ENCODE measurements around the gene ZNF77. TPM values are rescaled to one million over a fixed set of nuclear protein-coding genes. Genes with fewer than 3 reads are reported as not detected.

ZNF77 gene
- total RNA-seq, 3 donors from 2014 or later (not counting 1 experiment from before 2014, with no cell fraction given) = 6.0 to 9.2 (median 6.8) TPM

DNA sequence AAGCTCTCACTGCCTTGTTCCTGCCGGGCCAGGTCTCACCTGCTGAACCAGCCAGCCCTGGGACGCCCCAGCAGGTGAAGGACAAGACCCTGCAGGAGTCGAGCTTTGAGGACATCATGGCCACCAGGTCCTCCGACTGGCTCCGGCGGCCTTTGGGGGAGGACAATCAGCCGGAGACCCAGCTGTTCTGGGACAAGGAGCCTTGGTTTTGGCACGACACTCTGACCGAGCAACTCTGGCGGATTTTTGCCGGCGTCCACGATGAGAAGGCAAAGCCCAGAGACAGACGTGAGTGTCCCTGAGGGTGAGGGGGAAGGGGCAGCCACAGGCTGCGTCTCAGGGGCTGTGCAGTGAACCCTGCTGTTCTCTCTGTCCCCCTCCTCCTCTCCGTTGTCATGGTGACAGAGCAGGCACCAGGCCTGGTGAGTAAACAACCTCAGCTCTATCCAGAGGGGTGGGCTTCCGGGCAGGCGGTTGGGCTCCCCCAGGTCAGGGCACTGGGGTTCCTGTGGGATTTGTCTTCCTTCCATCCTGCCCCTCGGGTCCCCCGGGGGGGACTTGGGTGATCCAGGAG is 42.3 kb upstream of the ZNF77 start:
- TF ChIP-seq, protein P1, sequence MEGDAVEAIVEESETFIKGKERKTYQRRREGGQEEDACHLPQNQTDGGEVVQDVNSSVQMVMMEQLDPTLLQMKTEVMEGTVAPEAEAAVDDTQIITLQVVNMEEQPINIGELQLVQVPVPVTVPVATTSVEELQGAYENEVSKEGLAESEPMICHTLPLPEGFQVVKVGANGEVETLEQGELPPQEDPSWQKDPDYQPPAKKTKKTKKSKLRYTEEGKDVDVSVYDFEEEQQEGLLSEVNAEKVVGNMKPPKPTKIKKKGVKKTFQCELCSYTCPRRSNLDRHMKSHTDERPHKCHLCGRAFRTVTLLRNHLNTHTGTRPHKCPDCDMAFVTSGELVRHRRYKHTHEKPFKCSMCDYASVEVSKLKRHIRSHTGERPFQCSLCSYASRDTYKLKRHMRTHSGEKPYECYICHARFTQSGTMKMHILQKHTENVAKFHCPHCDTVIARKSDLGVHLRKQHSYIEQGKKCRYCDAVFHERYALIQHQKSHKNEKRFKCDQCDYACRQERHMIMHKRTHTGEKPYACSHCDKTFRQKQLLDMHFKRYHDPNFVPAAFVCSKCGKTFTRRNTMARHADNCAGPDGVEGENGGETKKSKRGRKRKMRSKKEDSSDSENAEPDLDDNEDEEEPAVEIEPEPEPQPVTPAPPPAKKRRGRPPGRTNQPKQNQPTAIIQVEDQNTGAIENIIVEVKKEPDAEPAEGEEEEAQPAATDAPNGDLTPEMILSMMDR (IDR thresholded peaks at IDR 0.05) = no peak
- Histone ChIP-seq H3K27ac (ENCODE audit: low read length) (no peak overlapping the region), H3K4me3 (ENCODE audit: low read length) (no peak overlapping the region), H3K36me3 (ENCODE audit: control insufficient read depth, insufficient read depth, low read length) (no peaks in the 10 kb centered on the region), H3K4me1 (ENCODE audit: control insufficient read depth, insufficient read depth, low read length) (peaks cover 5% of the 10 kb centered on the region), H3K9me3 (ENCODE audit: control insufficient read depth, insufficient read depth, low read length) (no peaks in the 10 kb centered on the region), H3K27me3 (ENCODE audit: control insufficient read depth, insufficient read depth, low read length) (peaks cover 3% of the 10 kb centered on the region)
- DNase-seq = no peak
- intact Hi-C loops (cut with micrococcal nuclease) = no loop called here
- ATAC-seq = no peak
- WGBS (ENCODE audit: insufficient coverage) = 50% methylated on average over 20 of the region's 20 CpGs
- Mint-ChIP-seq H3K27ac (no peak overlapping the region), H3K36me3 (no peaks in the 10 kb centered on the region), H3K9me3 (no peaks in the 10 kb centered on the region), H3K27me3 (ENCODE audit: low read depth in 2 of 2) (peaks cover 1 to 14% of the 10 kb centered on the region in 2 donors), H3K4me3 (no peak overlapping the region), H3K4me1 (peaks cover 0 to 5% of the 10 kb centered on the region in 2 donors)

DNA sequence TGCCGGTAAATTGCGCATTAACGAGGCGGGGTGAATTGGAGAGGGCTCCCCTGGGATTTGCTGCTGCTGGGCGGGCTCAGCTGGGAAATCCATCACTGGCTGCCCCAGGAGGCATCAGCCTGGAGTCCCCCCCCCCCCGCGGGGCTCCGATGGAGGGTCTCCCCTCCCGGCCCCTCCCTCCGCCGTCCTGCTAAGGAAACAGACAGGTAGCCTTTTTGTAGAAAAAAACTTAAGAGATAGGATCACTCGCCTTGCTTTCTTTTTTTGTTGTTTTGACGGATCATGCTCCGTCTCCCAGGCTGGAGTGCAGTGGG is 39.4 kb upstream of the ZNF77 start:
- H3K27ac Mint-ChIP-seq = no peak overlapping the region
- no peak for ATAC-seq
- Histone ChIP-seq H3K9me3 (ENCODE audit: control insufficient read depth, insufficient read depth, low read length) (no peaks in the 10 kb centered on the region), H3K36me3 (ENCODE audit: control insufficient read depth, insufficient read depth, low read length) (no peaks in the 10 kb centered on the region), H3K27ac (ENCODE audit: low read length) (no peak overlapping the region), H3K27me3 (ENCODE audit: control insufficient read depth, insufficient read depth, low read length) (peaks cover 3% of the 10 kb centered on the region), H3K4me3 (ENCODE audit: low read length) (no peak overlapping the region), H3K4me1 (ENCODE audit: control insufficient read depth, insufficient read depth, low read length) (peaks cover 5% of the 10 kb centered on the region)
- TF ChIP-seq, protein P1 (IDR thresholded peaks at IDR 0.05) = no peak
- peaks cover 0 to 5% of the 10 kb centered on the region in 2 donors for H3K4me1 Mint-ChIP-seq
- no peaks in the 10 kb centered on the region for H3K9me3 Mint-ChIP-seq
- no peak overlapping the region for H3K4me3 Mint-ChIP-seq
- intact Hi-C loops (cut with micrococcal nuclease) = no loop called here
- H3K36me3 Mint-ChIP-seq = no peaks in the 10 kb centered on the region
- 4% methylated on average over 14 of the region's 14 CpGs for WGBS (ENCODE audit: insufficient coverage)
- DNase-seq = no peak
- peaks cover 8 to 20% of the 10 kb centered on the region in 2 donors for H3K27me3 Mint-ChIP-seq (ENCODE audit: low read depth in 2 of 2)

DNA sequence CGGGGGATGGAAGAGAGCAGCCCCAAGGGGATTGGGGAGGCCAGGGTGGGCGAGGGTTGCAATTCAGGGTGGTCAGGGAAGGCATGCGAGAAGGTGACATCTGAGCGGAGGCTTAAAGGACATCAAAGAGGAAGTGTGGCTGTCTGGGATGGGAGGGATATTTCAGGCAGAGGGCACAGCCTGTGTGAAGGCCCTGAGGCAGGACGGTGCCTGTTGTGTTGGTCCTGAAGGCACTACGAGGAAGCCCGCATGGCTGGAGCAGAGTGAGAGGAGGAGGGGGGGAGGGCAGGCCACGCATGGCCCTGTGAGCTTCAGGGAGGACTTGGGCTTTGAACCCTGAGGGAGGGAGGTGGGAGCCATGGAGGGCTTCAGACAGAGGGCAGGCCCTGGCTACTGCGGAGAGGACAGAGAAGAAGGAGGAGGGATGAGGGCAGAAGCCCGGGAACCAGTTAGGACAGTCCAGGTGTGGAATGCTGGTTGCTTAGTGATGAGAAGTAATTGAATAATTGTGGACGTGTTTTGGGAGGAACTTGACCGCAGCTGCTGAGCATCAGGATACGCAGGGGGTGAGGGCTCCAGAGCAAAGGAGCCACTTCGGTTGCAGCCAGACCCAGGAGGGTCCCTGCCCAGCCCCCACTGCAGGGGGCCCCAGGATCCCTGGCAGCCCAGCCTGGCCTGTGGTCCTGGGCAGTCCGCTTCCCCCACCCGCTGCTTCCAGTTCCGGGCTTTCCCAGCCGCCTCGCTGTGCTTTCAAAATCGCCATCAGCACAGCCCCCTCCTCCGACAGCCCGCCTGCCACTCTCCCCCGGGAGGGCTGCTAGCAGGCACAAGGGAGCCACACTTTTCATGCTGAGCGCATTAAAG is 38.8 kb upstream of the ZNF77 start:
- H3K36me3 ChIP-seq (ENCODE audit: control insufficient read depth, insufficient read depth, low read length) = no peaks in the 10 kb centered on the region
- Mint-ChIP-seq H3K4me1 (peaks cover 0 to 5% of the 10 kb centered on the region in 2 donors), H3K27ac (no peak overlapping the region), H3K36me3 (no peaks in the 10 kb centered on the region), H3K27me3 (ENCODE audit: low read depth in 2 of 2) (peaks cover 8 to 20% of the 10 kb centered on the region in 2 donors), H3K4me3 (no peak overlapping the region), H3K9me3 (no peaks in the 10 kb centered on the region)
- WGBS (ENCODE audit: insufficient coverage) = 33% methylated on average over 24 of the region's 24 CpGs
- DNase-seq (no peak), ATAC-seq (no peak)
- H3K27ac ChIP-seq (ENCODE audit: low read length) = no peak overlapping the region
- H3K9me3 ChIP-seq (ENCODE audit: control insufficient read depth, insufficient read depth, low read length) = no peaks in the 10 kb centered on the region
- peaks cover 3% of the 10 kb centered on the region for H3K27me3 ChIP-seq (ENCODE audit: control insufficient read depth, insufficient read depth, low read length)
- H3K4me3 ChIP-seq (ENCODE audit: low read length) = no peak overlapping the region
- peaks cover 5% of the 10 kb centered on the region for H3K4me1 ChIP-seq (ENCODE audit: control insufficient read depth, insufficient read depth, low read length)
- TF ChIP-seq, protein P1 (IDR thresholded peaks at IDR 0.05) = no peak
- intact Hi-C loops (cut with micrococcal nuclease) = no loop called here
